Kidney epithelial cell (primary cell): Measurements from ENCODE around the gene FMO3. TPM values are rescaled to one million over a fixed set of nuclear protein-coding genes. Genes with fewer than 3 reads are reported as not detected.

ENCODE experiments used
- DNase-seq: peaks from one replicate; pipeline ENCODE4 v3.0.0-alpha.2; 2010; ENCODE audit warnings: low read depth
- H3K27me3 ChIP-seq: 2 replicates; pipeline ENCODE4 v1.6.0; 2011; ENCODE audit warnings: low read length; ENCODE audit not compliant: control insufficient read depth, insufficient read depth
- H3K36me3 ChIP-seq: 2 replicates; pipeline ENCODE4 v1.5.1; 2011; ENCODE audit warnings: low read length; ENCODE audit not compliant: control insufficient read depth, insufficient read depth
- H3K4me3 ChIP-seq: 2 replicates; pipeline ENCODE4 v1.5.1; 2011; ENCODE audit warnings: low read depth, mild to moderate bottlenecking, control low read depth, low read length
- total RNA-seq: library from RNA; depleted of rRNA; stranded (reverse); fragments of >200 nt; gene quantifications from 2 replicates; pipeline ENCODE4 v1.2.3, GENCODE V29; 2015
- TF ChIP-seq, protein P1 (sequence below): IDR thresholded peaks from 2 replicates; pipeline ENCODE4 v1.5.1; 2011; ENCODE audit warnings: mild to moderate bottlenecking, moderate library complexity, low read length, control low read depth, inconsistent platforms; ENCODE audit not compliant: insufficient read depth, poor library complexity, severe bottlenecking

FMO3 gene
- total RNA-seq, 1 donor from 2014 or later, result not detected

- Histone ChIP-seq H3K4me3 (no peak overlapping the region), H3K36me3 (no peaks in the 10 kb centered on the region), H3K27me3 (no peaks in the 10 kb centered on the region)
- DNase-seq, result no peak
- TF ChIP-seq, protein P1, sequence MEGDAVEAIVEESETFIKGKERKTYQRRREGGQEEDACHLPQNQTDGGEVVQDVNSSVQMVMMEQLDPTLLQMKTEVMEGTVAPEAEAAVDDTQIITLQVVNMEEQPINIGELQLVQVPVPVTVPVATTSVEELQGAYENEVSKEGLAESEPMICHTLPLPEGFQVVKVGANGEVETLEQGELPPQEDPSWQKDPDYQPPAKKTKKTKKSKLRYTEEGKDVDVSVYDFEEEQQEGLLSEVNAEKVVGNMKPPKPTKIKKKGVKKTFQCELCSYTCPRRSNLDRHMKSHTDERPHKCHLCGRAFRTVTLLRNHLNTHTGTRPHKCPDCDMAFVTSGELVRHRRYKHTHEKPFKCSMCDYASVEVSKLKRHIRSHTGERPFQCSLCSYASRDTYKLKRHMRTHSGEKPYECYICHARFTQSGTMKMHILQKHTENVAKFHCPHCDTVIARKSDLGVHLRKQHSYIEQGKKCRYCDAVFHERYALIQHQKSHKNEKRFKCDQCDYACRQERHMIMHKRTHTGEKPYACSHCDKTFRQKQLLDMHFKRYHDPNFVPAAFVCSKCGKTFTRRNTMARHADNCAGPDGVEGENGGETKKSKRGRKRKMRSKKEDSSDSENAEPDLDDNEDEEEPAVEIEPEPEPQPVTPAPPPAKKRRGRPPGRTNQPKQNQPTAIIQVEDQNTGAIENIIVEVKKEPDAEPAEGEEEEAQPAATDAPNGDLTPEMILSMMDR, result no peak
Measured at GRCh38 chr1:171117085-171117484, 26.4 kb downstream of the FMO3 start.

- H3K4me3 ChIP-seq, result no peak overlapping the region
- DNase-seq, result no peak
- no peaks in the 10 kb centered on the region for H3K36me3 ChIP-seq
- TF ChIP-seq, protein P1, result no peak
- H3K27me3 ChIP-seq, result no peaks in the 10 kb centered on the region
Measured at GRCh38 chr1:171119648-171120047, 28.9 kb downstream of the FMO3 start.

GRCh38 chr1:171122299-171122698, 31.6 kb downstream of the FMO3 start:
- no peak overlapping the region for H3K4me3 ChIP-seq
- TF ChIP-seq, protein P1, result no peak
- no peak for DNase-seq
- H3K27me3 ChIP-seq, result no peaks in the 10 kb centered on the region
- no peaks in the 10 kb centered on the region for H3K36me3 ChIP-seq

DNA sequence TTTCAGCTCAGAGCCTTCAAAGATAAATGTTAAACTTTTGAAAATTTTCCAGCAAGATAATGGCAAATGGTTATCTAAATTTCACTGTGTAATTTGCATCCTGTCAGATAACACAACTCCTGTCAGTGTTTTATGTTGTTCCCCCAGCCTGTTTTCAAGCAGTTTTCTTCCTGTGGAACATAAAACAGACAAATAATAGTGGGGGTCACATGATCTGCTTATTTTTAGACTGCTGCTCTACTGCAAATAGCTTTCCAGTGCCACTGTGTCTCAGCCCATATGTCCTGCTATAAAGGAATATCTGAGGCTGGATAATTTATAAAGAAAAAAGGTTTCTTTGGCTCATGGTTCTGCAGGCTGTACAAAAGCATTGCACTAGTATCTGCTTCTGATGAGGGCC, 32.2 kb downstream of the FMO3 start:
- H3K27me3 ChIP-seq, result no peaks in the 10 kb centered on the region
- no peaks in the 10 kb centered on the region for H3K36me3 ChIP-seq
- no peak for DNase-seq
- TF ChIP-seq, protein P1, result no peak
- H3K4me3 ChIP-seq, result no peak overlapping the region

DNA sequence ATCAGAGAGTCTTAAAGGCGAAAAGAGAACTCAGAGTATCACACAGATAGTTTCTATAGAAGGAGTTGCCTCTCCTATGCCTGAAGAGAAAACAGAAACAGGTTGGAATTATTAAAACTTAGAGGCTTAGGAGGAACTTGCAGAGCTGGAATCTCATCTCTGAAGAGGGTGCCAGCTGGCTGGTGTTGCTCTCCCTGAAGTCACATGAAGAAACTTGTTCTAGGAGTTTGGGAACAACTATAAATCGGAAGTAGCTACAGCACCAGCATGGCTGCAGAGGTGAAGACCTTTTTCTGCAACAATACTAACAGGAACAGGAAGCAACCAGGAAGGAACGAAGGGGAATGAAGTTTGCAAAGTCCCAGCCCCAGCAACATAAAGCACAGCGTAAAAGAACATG, 35.8 kb downstream of the FMO3 start:
- DNase-seq, result no peak
- no peaks in the 10 kb centered on the region for H3K36me3 ChIP-seq
- TF ChIP-seq, protein P1, result no peak
- H3K4me3 ChIP-seq, result no peak overlapping the region
- no peaks in the 10 kb centered on the region for H3K27me3 ChIP-seq

DNA sequence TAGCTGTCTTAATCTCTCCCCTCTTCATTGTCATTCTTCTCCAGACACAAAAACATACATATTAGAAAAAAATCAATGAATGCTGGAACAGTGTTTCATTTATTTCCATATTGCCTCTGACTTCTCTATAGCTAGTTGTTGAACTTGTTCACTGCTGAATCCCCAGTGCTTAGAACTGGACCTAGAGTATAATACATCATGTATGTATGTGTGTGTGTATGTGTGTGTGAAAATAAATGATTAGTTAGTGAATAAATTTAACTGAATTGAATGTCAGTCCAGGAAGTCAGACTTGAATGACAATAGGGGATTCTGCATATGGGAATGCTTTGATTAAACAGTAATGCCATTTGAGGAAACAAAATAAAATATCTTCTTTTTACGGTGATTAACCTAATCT, 36.4 kb downstream of the FMO3 start:
- no peak for DNase-seq
- Histone ChIP-seq H3K36me3 (no peaks in the 10 kb centered on the region), H3K4me3 (no peak overlapping the region), H3K27me3 (no peaks in the 10 kb centered on the region)
- TF ChIP-seq, protein P1, result no peak
